H1 (cell line): ENCODE results near the gene TACC2. TPM values are rescaled to one million over a fixed set of nuclear protein-coding genes. Genes with fewer than 3 reads are reported as not detected.

Experiments
- CTCF ChIA-PET: fragments of 300-600 bp; sonication (Branson Sonifier 250); formaldehyde crosslinking; loops from one replicate; lab custom pipeline; 2021; ENCODE audit not compliant: partially characterized antibody; lab: Charles Lee
- POLR2A ChIA-PET: fragments of 300-600 bp; sonication (Branson Sonifier 250); formaldehyde crosslinking; loops from one replicate; lab custom pipeline; 2021; ENCODE audit warnings: inconsistent platforms; ENCODE audit not compliant: partially characterized antibody; lab: Charles Lee
- DNase-seq, 2 experiments: peaks; one replicate each; pipeline versions ENCODE4 v3.0.0 to v3.0.0-alpha.2; 2010 to 2022; ENCODE audit warnings: low spot score in 2 of 2, low read depth in 1 of 2, mixed read lengths in 1 of 2
- FAIRE-seq: peaks from 2 replicates; lab custom pipeline; 2011; peaks lifted over from hg19 to GRCh38; lab: Jason Lieb, UNC
- H2AFZ ChIP-seq: 2 replicates; pipeline ENCODE4 v1.8.1; 2012; ENCODE audit warnings: low read length, inconsistent platforms
- H2AK5ac ChIP-seq: 2 replicates; pipeline ENCODE4 v1.6.1; 2013; ENCODE audit warnings: low read depth, low read length
- H2BK120ac ChIP-seq: replicated peaks from 2 replicates; pipeline ENCODE3; 2013; ENCODE audit warnings: low read depth, low read length, inconsistent platforms
- H2BK12ac ChIP-seq: 2 replicates; pipeline ENCODE4 v1.6.1; 2013; ENCODE audit warnings: low read depth, low read length
- H2BK15ac ChIP-seq: 2 replicates; pipeline ENCODE4 v1.6.1; 2013; ENCODE audit warnings: low read length
- H2BK20ac ChIP-seq: 2 replicates; pipeline ENCODE4 v1.6.1; 2013; ENCODE audit warnings: low read length
- H2BK5ac ChIP-seq: 2 replicates; pipeline ENCODE4 v1.6.1; 2013; ENCODE audit warnings: low read depth, low read length
- H3K14ac ChIP-seq: 2 replicates; pipeline ENCODE4 v1.6.1; 2013; ENCODE audit warnings: inconsistent platforms; ENCODE audit not compliant: insufficient read length
- H3K18ac ChIP-seq: 2 replicates; pipeline ENCODE4 v1.6.1; 2013; ENCODE audit warnings: low read length; ENCODE audit errors: extremely low read depth
- H3K23ac ChIP-seq: 2 replicates; pipeline ENCODE4 v1.6.1; 2013; ENCODE audit warnings: inconsistent platforms; ENCODE audit not compliant: insufficient read length
- H3K23me2 ChIP-seq: 2 replicates; pipeline ENCODE4 v1.6.1; 2013; ENCODE audit warnings: low read depth, low read length
- H3K27ac ChIP-seq: 2 replicates; pipeline ENCODE4 v1.6.1; 2011; ENCODE audit warnings: low read depth, low read length, inconsistent platforms
- H3K27me3 ChIP-seq, 4 experiments: replicated peaks in 1 of 4; 1 replicate in 1 of 4; 2 replicates in 3 of 4; pipeline versions ENCODE4 v1.6.1 to v1.8.1; 2011 to 2013; ENCODE audit warnings: low read length in 3 of 4, mild to moderate bottlenecking in 3 of 4, inconsistent platforms in 2 of 4, mixed read lengths in 2 of 4, moderate library complexity in 1 of 4; ENCODE audit not compliant: control insufficient read depth in 3 of 4, insufficient read depth in 3 of 4; ENCODE audit errors: extremely low read depth in 1 of 4
- H3K36me3 ChIP-seq, 4 experiments: 2 replicates each; pipeline versions ENCODE4 v1.6.1 to v1.8.1; 2011 to 2013; ENCODE audit warnings: mild to moderate bottlenecking in 4 of 4, low read length in 3 of 4, moderate library complexity in 2 of 4, control low read depth in 1 of 4, inconsistent platforms in 1 of 4; ENCODE audit not compliant: insufficient read depth in 4 of 4, control insufficient read depth in 2 of 4
- H3K4ac ChIP-seq: replicated peaks from 2 replicates; pipeline ENCODE3; 2013; ENCODE audit warnings: low read length, low read depth, mixed read lengths, inconsistent platforms; ENCODE audit not compliant: insufficient read length
- H3K4me1 ChIP-seq, 4 experiments: replicated peaks in 1 of 4; 1 replicate in 1 of 4; 2 replicates in 3 of 4; pipeline versions ENCODE4 v1.6.1 to v1.8.1; 2011 to 2013; ENCODE audit warnings: low read length in 3 of 4, inconsistent platforms in 2 of 4, mixed read lengths in 1 of 4; ENCODE audit not compliant: insufficient read depth in 4 of 4, control insufficient read depth in 3 of 4
- H3K4me2 ChIP-seq, 2 experiments: 2 replicates each; pipeline versions ENCODE4 v1.6.1 to v1.8.1; 2011 to 2013; ENCODE audit warnings: low read depth in 2 of 2, low read length in 2 of 2, control low read depth in 1 of 2, inconsistent platforms in 1 of 2, mild to moderate bottlenecking in 1 of 2; ENCODE audit not compliant: insufficient read depth in 1 of 2
- H3K4me3 ChIP-seq, 4 experiments: fragments of 200-600, 300-600 bp in 1 of 4; sonication (generic), shearing (Covaris generic), sonication (Bioruptor Twin) in 1 of 4; 2 replicates each; pipeline versions ENCODE4 v1.5.1 to v1.8.1; 2011 to 2016; ENCODE audit warnings: low read length in 4 of 4, low read depth in 3 of 4, control low read depth in 2 of 4, inconsistent platforms in 2 of 4, mild to moderate bottlenecking in 2 of 4, mixed read lengths in 1 of 4, moderate library complexity in 1 of 4; ENCODE audit not compliant: insufficient read depth in 2 of 4; ENCODE audit errors: extremely low read depth in 1 of 4
- H3K56ac ChIP-seq: replicated peaks from 2 replicates; pipeline ENCODE3; 2013; ENCODE audit warnings: low read depth, mild to moderate bottlenecking, mixed read lengths, low read length, inconsistent platforms; ENCODE audit not compliant: insufficient read length
- H3K79me1 ChIP-seq: 2 replicates; pipeline ENCODE4 v1.6.1; 2013; ENCODE audit warnings: low read depth, low read length, control low read depth
- H3K79me2 ChIP-seq, 2 experiments: 2 replicates each; pipeline versions ENCODE4 v1.6.1 to v1.8.1; 2012 to 2013; ENCODE audit warnings: low read length in 2 of 2, mild to moderate bottlenecking in 2 of 2, inconsistent platforms in 1 of 2; ENCODE audit not compliant: insufficient read depth in 2 of 2, control insufficient read depth in 1 of 2
- H3K9ac ChIP-seq, 4 experiments: replicated peaks in 1 of 4; 1 replicate in 1 of 4; 2 replicates in 3 of 4; pipeline versions ENCODE4 v1.6.1 to v1.8.1; 2011 to 2013; ENCODE audit warnings: low read depth in 3 of 4, low read length in 3 of 4, control low read depth in 2 of 4, mild to moderate bottlenecking in 2 of 4, moderate library complexity in 2 of 4, inconsistent platforms in 1 of 4; ENCODE audit errors: extremely low read depth in 1 of 4
- H3K9me3 ChIP-seq, 2 experiments: 2 replicates each; pipeline versions ENCODE4 v1.6.1 to v1.8.1; 2012 to 2013; ENCODE audit warnings: mild to moderate bottlenecking in 2 of 2, moderate library complexity in 2 of 2, control low read depth in 1 of 2, inconsistent platforms in 1 of 2, low read depth in 1 of 2, low read length in 1 of 2, mixed read lengths in 1 of 2; ENCODE audit not compliant: insufficient read depth in 2 of 2
- H4K20me1 ChIP-seq, 2 experiments: replicated peaks in 1 of 2; 2 replicates each; pipeline versions ENCODE3 to v1.8.1; 2011 to 2013; ENCODE audit warnings: inconsistent platforms in 2 of 2, low read length in 2 of 2, mild to moderate bottlenecking in 1 of 2; ENCODE audit not compliant: insufficient read depth in 2 of 2, control insufficient read depth in 1 of 2
- H4K5ac ChIP-seq: 2 replicates; pipeline ENCODE4 v1.6.1; 2013; ENCODE audit warnings: low read length, low read depth, mixed read lengths, inconsistent platforms; ENCODE audit not compliant: insufficient read length
- H4K8ac ChIP-seq: 2 replicates; pipeline ENCODE4 v1.8.0; 2013; ENCODE audit warnings: mild to moderate bottlenecking, moderate library complexity, low read length, inconsistent platforms; ENCODE audit not compliant: insufficient read depth; ENCODE audit errors: extremely low read depth
- H4K91ac ChIP-seq: replicated peaks from 2 replicates; pipeline ENCODE3; 2013; ENCODE audit warnings: low read length, mixed read lengths, inconsistent platforms; ENCODE audit not compliant: insufficient read length
- BACH1 ChIP-seq: IDR thresholded peaks from 2 replicates; pipeline ENCODE4 v1.6.1; 2012; ENCODE audit warnings: low read length, improper control_type of control experiment
- CEBPB ChIP-seq: IDR thresholded peaks from 2 replicates; pipeline ENCODE4 v1.6.1; 2012; ENCODE audit warnings: low read depth, low read length
- CHD1 ChIP-seq: IDR thresholded peaks from 2 replicates; pipeline ENCODE4 v1.6.1; 2012; ENCODE audit warnings: low read depth, low read length, improper control_type of control experiment
- CHD2 ChIP-seq: IDR thresholded peaks from 2 replicates; pipeline ENCODE4 v1.6.1; 2012; ENCODE audit warnings: low read length, improper control_type of control experiment
- CTBP2 ChIP-seq: IDR thresholded peaks from 2 replicates; pipeline ENCODE4 v1.7.0; 2011; ENCODE audit warnings: borderline replicate concordance, mild to moderate bottlenecking, moderate library complexity, mixed read lengths, low read length; ENCODE audit not compliant: insufficient read depth, insufficient read length
- EGR1 ChIP-seq: IDR thresholded peaks from 2 replicates; pipeline ENCODE4 v1.6.1; 2011; ENCODE audit warnings: low read depth, low read length, borderline replicate concordance
- EZH2 ChIP-seq: fragments of 200-600 bp; sonication (generic); IDR thresholded peaks from 2 replicates; pipeline ENCODE4 v1.7.1; 2012; ENCODE audit warnings: low read depth, mild to moderate bottlenecking, moderate library complexity, low read length, inconsistent platforms; ENCODE audit not compliant: severe bottlenecking
- GABPA ChIP-seq: IDR thresholded peaks from 2 replicates; pipeline ENCODE4 v1.6.1; 2011; ENCODE audit warnings: mild to moderate bottlenecking, low read length, moderate library complexity, borderline replicate concordance; ENCODE audit not compliant: insufficient read depth
- KDM4A ChIP-seq: IDR thresholded peaks from one replicate; pipeline ENCODE4 v1.7.1; 2012; ENCODE audit warnings: low read depth, mild to moderate bottlenecking, moderate library complexity, low read length, inconsistent platforms; ENCODE audit not compliant: severe bottlenecking
- KDM5A ChIP-seq: fragments of 200-600 bp; IDR thresholded peaks from 2 replicates; pipeline ENCODE4 v1.7.1; 2012; ENCODE audit warnings: mild to moderate bottlenecking, low read length, inconsistent platforms, mixed read lengths
- MAFK ChIP-seq: IDR thresholded peaks from 2 replicates; pipeline ENCODE4 v1.6.1; 2012; ENCODE audit warnings: low read depth, mild to moderate bottlenecking, improper control_type of control experiment, low read length
- NRF1 ChIP-seq: IDR thresholded peaks from 2 replicates; pipeline ENCODE4 v1.6.1; 2011; ENCODE audit warnings: mild to moderate bottlenecking, low read depth, low read length, improper control_type of control experiment
- RFX5 ChIP-seq: IDR thresholded peaks from 2 replicates; pipeline ENCODE4 v1.6.1; 2011; ENCODE audit warnings: low read depth, low read length, improper control_type of control experiment, borderline replicate concordance
- SP4 ChIP-seq: IDR thresholded peaks from 2 replicates; pipeline ENCODE4 v1.6.1; 2012; ENCODE audit warnings: low read length, inconsistent platforms
- TBP ChIP-seq: IDR thresholded peaks from 2 replicates; pipeline ENCODE4 v1.6.1; 2011; ENCODE audit warnings: low read depth, low read length, improper control_type of control experiment
- TEAD4 ChIP-seq: IDR thresholded peaks from 2 replicates; pipeline ENCODE4 v1.6.1; 2012; ENCODE audit warnings: low read depth, low read length, inconsistent platforms, mixed read lengths
- WGBS, 2 experiments: shearing (Covaris generic) in 1 of 2; methylation state at CpG; one replicate each; pipeline versions ENCODE4 v1.1.6 to v1.1.7; 2013 to 2015; ENCODE audit warnings: low lambda C conversion rate in 2 of 2, mixed read lengths in 2 of 2, inconsistent platforms in 1 of 2, low coverage in 1 of 2, missing lambda C conversion rate in 1 of 2; ENCODE audit not compliant: insufficient replicate concordance in 2 of 2, insufficient coverage in 1 of 2, insufficient read length in 1 of 2; ENCODE audit errors: extremely low coverage in 1 of 2, missing lambda C conversion rate in 1 of 2; 5-methylcytosine and 5-hydroxymethylcytosine counted together
- polyA plus RNA-seq, 7 experiments: library from polyadenylated mRNA; depleted of rRNA in 3 of 7; stranded (reverse) in 5 of 7; unstranded in 2 of 7; fragments of >200 nt in 5 of 7; fragments of 200-250 nt in 2 of 7; gene quantifications; 1 replicate in 5 of 7; 2 replicates in 1 of 7; 4 replicates in 1 of 7; pipeline versions ENCODE4 v1.2.1 to v1.2.3, GENCODE V29; 2011 to 2013; ENCODE audit warnings: missing spikeins in 2 of 7, mixed read lengths in 2 of 7
- total RNA-seq: library from RNA; stranded (reverse); fragmentation: NEBNext Ultra II Directional; extraction: Animal tissue kit (Norgen Biotek cat#: 25700); gene quantifications from 2 replicates; pipeline ENCODE4 v1.2.1, GENCODE V29; 2021

TACC2 gene
- total and polyA plus RNA-seq, 2 of the 8 experiments (the other 6 are each of a cell fraction or from before 2014, with no cell fraction given), result 21.2 to 46.6 TPM

GRCh38 chr10:122265896-122266295 is 276.9 kb downstream of the TACC2 start:
- no peaks in the 10 kb centered on the region for H3K23me2 ChIP-seq
- DNase-seq, result no peak
- peaks cover 0 to 2% of the 10 kb centered on the region in 2 experiments for H4K20me1 ChIP-seq
- peaks cover 0 to 4% (median 2%) of the 10 kb centered on the region in 4 experiments; a peak in 1 of 8 replicates for H3K36me3 ChIP-seq
- CTCF ChIA-PET, result no interaction called here
- POLR2A ChIA-PET, result no interaction called here
- no peak overlapping the region for H3K27ac ChIP-seq
- no peak overlapping the region for H3K4me2 ChIP-seq
- no peak overlapping the region for H4K8ac ChIP-seq
- no peak overlapping the region for H2AFZ ChIP-seq
- H2BK12ac ChIP-seq, result no peak overlapping the region
- H4K91ac ChIP-seq, result no peak overlapping the region
- no peak overlapping the region for H3K18ac ChIP-seq
- H3K4me3 ChIP-seq, result no peak overlapping the region
- no peak overlapping the region for H2BK15ac ChIP-seq
- no peak overlapping the region for H3K14ac ChIP-seq
- WGBS, 2 experiments, result 91% methylated on average over 6 of the region's 6 CpGs; no CpG with 5 or more reads in 1 of the 2 experiments
- H2BK5ac ChIP-seq, result no peak overlapping the region
- no peak overlapping the region for H4K5ac ChIP-seq
- no peak for FAIRE-seq
- peaks cover 0 to 3% of the 10 kb centered on the region in 2 experiments; a peak in 3 of 4 replicates for H3K9me3 ChIP-seq
- no peak overlapping the region for H2BK120ac ChIP-seq
- H3K27me3 ChIP-seq, result no peaks in the 10 kb centered on the region
- H3K79me2 ChIP-seq, result no peaks in the 10 kb centered on the region
- H3K23ac ChIP-seq, result no peak overlapping the region
- no peak overlapping the region for H3K56ac ChIP-seq
- no peak overlapping the region for H3K4ac ChIP-seq
- no peak overlapping the region for H3K9ac ChIP-seq
- peaks cover 0 to 2% (median 0%) of the 10 kb centered on the region in 4 experiments; a peak in 2 of 7 replicates for H3K4me1 ChIP-seq
- no peak overlapping the region for H2AK5ac ChIP-seq
- no peak overlapping the region for H2BK20ac ChIP-seq
- no peaks in the 10 kb centered on the region for H3K79me1 ChIP-seq
- TF ChIP-seq MAFK, result no peak
- no peak for TF ChIP-seq NRF1
- TF ChIP-seq CHD1, result no peak
- TF ChIP-seq BACH1, result no peak
- TF ChIP-seq RFX5, result no peak
- no peak for TF ChIP-seq CEBPB
- no peak for TF ChIP-seq CTBP2
- TF ChIP-seq EZH2, result no peak
- no peak for TF ChIP-seq CHD2
- TF ChIP-seq KDM5A, result no peak
- TF ChIP-seq TBP, result no peak
- no peak for TF ChIP-seq KDM4A
- no peak for TF ChIP-seq EGR1
- TF ChIP-seq GABPA, result no peak
- no peak for TF ChIP-seq TEAD4
- TF ChIP-seq SP4, result no peak
